EH (cell line): ENCODE measurements around the gene UBR4.
A peak's percentile ranks its signal among the peaks of the same experiment; 100 is the strongest.

Experiments
- DNase-seq: peaks from one replicate; pipeline ENCODE4 v3.0.0-alpha.2; 2015; ENCODE audit warnings: low read depth

The UBR4 gene

GRCh38 chr1:19138958-19139581 is 71.0 kb downstream of the UBR4 start:
- DNase-seq: no peak

- no peak for DNase-seq
Observed at GRCh38 chr1:19138331-19138730, 71.7 kb downstream of the UBR4 start.

- DNase-seq: no peak
Observed at GRCh38 chr1:19137158-19137557, 72.9 kb downstream of the UBR4 start.

GRCh38 chr1:19133360-19133759 is 76.7 kb downstream of the UBR4 start:
- DNase-seq: no peak

- no peak for DNase-seq
Observed at GRCh38 chr1:19130468-19130867, 79.6 kb downstream of the UBR4 start.

- no peak for DNase-seq
Observed at GRCh38 chr1:19128968-19129514, 81.0 kb downstream of the UBR4 start.

- DNase-seq: no peak
Observed at GRCh38 chr1:19124273-19124672, 85.8 kb downstream of the UBR4 start.

- no peak for DNase-seq
Observed at GRCh38 chr1:19123837-19124236, 86.2 kb downstream of the UBR4 start.

GRCh38 chr1:19122668-19123067 is 87.4 kb downstream of the UBR4 start:
- DNase-seq: peak; percentile 24

- no peak for DNase-seq
Observed at GRCh38 chr1:19121192-19121591, 88.9 kb downstream of the UBR4 start.

GRCh38 chr1:19120070-19120469 is 90.0 kb downstream of the UBR4 start:
- DNase-seq: no peak

GRCh38 chr1:19115082-19115808 is 94.8 kb downstream of the UBR4 start:
- DNase-seq: no peak

- DNase-seq: peak; percentile 49
Observed at GRCh38 chr1:19113697-19114092, 96.4 kb downstream of the UBR4 start.

- DNase-seq: no peak
Observed at GRCh38 chr1:19112891-19113696, 97.0 kb downstream of the UBR4 start.

GRCh38 chr1:19110257-19110927 is 99.7 kb downstream of the UBR4 start:
- DNase-seq: no peak

GRCh38 chr1:19109545-19109944 is 100.5 kb downstream of the UBR4 start:
- no peak for DNase-seq

GRCh38 chr1:19101244-19101643 is 108.8 kb downstream of the UBR4 start:
- peak; percentile 86 for DNase-seq

- no peak for DNase-seq
Observed at GRCh38 chr1:19100028-19100427, 110.0 kb downstream of the UBR4 start.

GRCh38 chr1:19096990-19097389 is 113.1 kb downstream of the UBR4 start:
- DNase-seq: no peak

- peak; percentile 31 for DNase-seq
Observed at GRCh38 chr1:19096036-19096833, 113.8 kb downstream of the UBR4 start.
